HCT116 (cell line): ENCODE results near the gene EFS. TPM values are rescaled to one million over a fixed set of nuclear protein-coding genes. Genes with fewer than 3 reads are reported as not detected.

Experiments used
- ATAC-seq: fragments of 200-7000 bp; cut with Tn5 transposase; 2 replicates; pipeline ENCODE4 v1.9.1; 2020; ENCODE audit warnings: mild to moderate bottlenecking, moderate library complexity
- BruUV-seq: library from RNA; stranded (reverse); fragments of 400-500 nt; replicated peaks from 2 replicates; lab custom pipeline; 2021; lab: Mats Ljungman, UMichigan
- CTCF ChIA-PET: fragments of 300-600 bp; sonication (Branson Sonifier 250); formaldehyde crosslinking; loops from one replicate; lab custom pipeline; 2021; ENCODE audit warnings: antibody characterized with exemption; lab: Charles Lee
- POLR2A ChIA-PET: fragments of 300-600, 350-600 bp; sonication (Branson Sonifier 250); formaldehyde crosslinking; loops from one replicate; lab custom pipeline; 2021; ENCODE audit warnings: antibody characterized with exemption; lab: Charles Lee
- RAD21 ChIA-PET, 2 experiments: fragments of 300-600 bp; sonication (Branson Sonifier 250); formaldehyde crosslinking; loops; one replicate each; lab custom pipeline; 2023; ENCODE audit warnings: low total read pairs in 2 of 2; ENCODE audit not compliant: uncharacterized antibody in 2 of 2, unreplicated experiment in 2 of 2, low non-redundant PET in 1 of 2; lab: Charles Lee
- DNase-seq: peaks from one replicate; pipeline ENCODE4 v3.0.0-alpha.2; 2010; ENCODE audit warnings: low read depth, low spot score
- H2AFZ ChIP-seq: fragments of 200-600 bp; shearing (Covaris generic), sonication (generic); 2 replicates; pipeline ENCODE4 v1.6.1; 2017; ENCODE audit warnings: low read depth, mixed run types, mixed read lengths, antibody characterized with exemption, low read length; ENCODE audit not compliant: poor library complexity, severe bottlenecking
- H3K27ac ChIP-seq: 2 replicates; pipeline ENCODE4 v1.5.1; 2012; ENCODE audit warnings: low read depth, low read length
- H3K27me3 ChIP-seq: fragments of 200-600 bp; sonication (generic); 2 replicates; pipeline ENCODE4 v1.6.1; 2016; ENCODE audit warnings: mixed run types, low read length, mixed read lengths; ENCODE audit not compliant: insufficient read depth
- H3K36me3 ChIP-seq, 2 experiments: fragments of 200-500 bp in 1 of 2; fragments of 200-600 bp in 1 of 2; sonication (Bioruptor generic) in 1 of 2; sonication (generic) in 1 of 2; 2 replicates each; pipeline versions ENCODE4 v1.5.1 to v1.6.1; 2014 to 2016; ENCODE audit warnings: low read length in 2 of 2, inconsistent platforms in 1 of 2, mixed read lengths in 1 of 2, mixed run types in 1 of 2; ENCODE audit not compliant: insufficient read depth in 2 of 2, control insufficient read depth in 1 of 2
- H3K4me1 ChIP-seq, 2 experiments: fragments of 200-600 bp in 1 of 2; sonication (generic) in 1 of 2; 2 replicates each; pipeline versions ENCODE4 v1.5.1 to v1.6.1; 2012 to 2017; ENCODE audit warnings: low read length in 2 of 2, inconsistent platforms in 1 of 2, mild to moderate bottlenecking in 1 of 2, mixed read lengths in 1 of 2, mixed run types in 1 of 2, moderate library complexity in 1 of 2; ENCODE audit not compliant: insufficient read depth in 2 of 2, control insufficient read depth in 1 of 2
- H3K4me2 ChIP-seq: fragments of 200-600 bp; sonication (generic); 2 replicates; pipeline ENCODE4 v1.6.1; 2017; ENCODE audit warnings: mixed run types, low read length, mixed read lengths
- H3K4me3 ChIP-seq, 2 experiments: fragments of 200-600 bp in 1 of 2; sonication (generic) in 1 of 2; replicated peaks in 1 of 2; 2 replicates each; pipeline ENCODE4 v1.5.1; 2011 to 2016; ENCODE audit warnings: low read length in 2 of 2, control low read depth in 1 of 2, low read depth in 1 of 2, mild to moderate bottlenecking in 1 of 2, mixed read lengths in 1 of 2, mixed run types in 1 of 2
- H3K79me2 ChIP-seq: fragments of 200-600 bp; sonication (generic); 2 replicates; pipeline ENCODE4 v1.6.1; 2017; ENCODE audit warnings: mild to moderate bottlenecking, mixed run types, low read length, moderate library complexity, mixed read lengths; ENCODE audit not compliant: insufficient read depth
- H3K9ac ChIP-seq: fragments of 200-600 bp; sonication (generic); 2 replicates; pipeline ENCODE4 v1.6.1; 2016; ENCODE audit warnings: low read length, mixed read lengths
- H3K9me2 ChIP-seq: fragments of 200-600 bp; sonication (generic), shearing (Covaris generic); 2 replicates; pipeline ENCODE4 v1.6.1; 2017; ENCODE audit warnings: mixed run types, mild to moderate bottlenecking, moderate library complexity; ENCODE audit not compliant: insufficient read depth
- H3K9me3 ChIP-seq, 2 experiments: fragments of 200-500 bp in 1 of 2; fragments of 200-600 bp in 1 of 2; sonication (Bioruptor generic) in 1 of 2; sonication (generic) in 1 of 2; 2 replicates each; pipeline ENCODE4 v1.6.1; 2014 to 2017; ENCODE audit warnings: low read length in 2 of 2, mixed read lengths in 2 of 2, inconsistent platforms in 1 of 2, low read depth in 1 of 2, mild to moderate bottlenecking in 1 of 2, mixed run types in 1 of 2, moderate library complexity in 1 of 2; ENCODE audit not compliant: control insufficient read depth in 1 of 2, insufficient read depth in 1 of 2
- H4K20me1 ChIP-seq: fragments of 200-600 bp; sonication (generic), shearing (Covaris generic); 2 replicates; pipeline ENCODE4 v1.6.1; 2017; ENCODE audit warnings: mixed run types, mild to moderate bottlenecking, moderate library complexity; ENCODE audit not compliant: insufficient read depth
- EZH2 ChIP-seq: fragments of 200-600 bp; sonication (generic); IDR thresholded peaks from 2 replicates; pipeline ENCODE4 v1.6.1; 2017; ENCODE audit warnings: antibody characterized with exemption, mixed run types
- FOSL1 ChIP-seq: IDR thresholded peaks from 2 replicates; pipeline ENCODE4 v1.6.1; 2012; ENCODE audit warnings: low read depth
- RAD21 ChIP-seq: IDR thresholded peaks from 2 replicates; pipeline ENCODE4 v1.6.1; 2012; ENCODE audit warnings: low read depth, mild to moderate bottlenecking
- SIN3A ChIP-seq: IDR thresholded peaks from 2 replicates; pipeline ENCODE4 v1.6.1; 2012; ENCODE audit warnings: low read depth
- SP1 ChIP-seq: IDR thresholded peaks from 2 replicates; pipeline ENCODE4 v1.6.1; 2012; ENCODE audit warnings: low read depth
- SRF ChIP-seq: IDR thresholded peaks from 2 replicates; pipeline ENCODE4 v1.6.1; 2012; ENCODE audit warnings: low read depth
- TCF7L2 ChIP-seq: IDR thresholded peaks from 2 replicates; pipeline ENCODE4 v1.7.0; 2011; ENCODE audit warnings: borderline replicate concordance, inconsistent platforms; ENCODE audit not compliant: insufficient read depth, insufficient read length; ENCODE audit errors: extremely low read depth
- ZBTB33 ChIP-seq: IDR thresholded peaks from 2 replicates; pipeline ENCODE4 v1.6.1; 2011; ENCODE audit warnings: mild to moderate bottlenecking, low read length, moderate library complexity; ENCODE audit not compliant: insufficient replicate concordance; ENCODE audit errors: extremely low read depth
- ZFX ChIP-seq: fragments of 450-650 bp; IDR thresholded peaks from 2 replicates; pipeline ENCODE4 v1.6.1; 2017
- intact Hi-C: fragments of 100-400 bp; cut with micrococcal nuclease; formaldehyde crosslinking; loops from 2 replicates; pipeline ENCODE4 v1.10.0; 2022
- total RNA-seq: library from RNA; stranded (reverse); gene quantifications from one replicate; pipeline ENCODE4 v1.2.1, GENCODE V29; 2021; ENCODE audit not compliant: unreplicated experiment
- TF ChIP-seq, protein P1 (sequence below), 3 experiments: fragments of 200-600 bp in 1 of 3; sonication (generic) in 1 of 3; IDR thresholded peaks in 2 of 3; conservative IDR thresholded peaks in 1 of 3; 2 replicates each; pipeline ENCODE4 v1.5.1; 2012 to 2017; ENCODE audit warnings: low read depth in 2 of 3, low read length in 2 of 3, antibody characterized with exemption in 1 of 3, borderline replicate concordance in 1 of 3, control low read depth in 1 of 3, mild to moderate bottlenecking in 1 of 3, mixed read lengths in 1 of 3, mixed run types in 1 of 3, moderate library complexity in 1 of 3; ENCODE audit not compliant: insufficient read depth in 1 of 3

The EFS gene
- total RNA-seq, 1 experiment from 2014 or later: 0.10 TPM

- no TSS peak for BruUV-seq
- Histone ChIP-seq H3K27ac (no peak overlapping the region), H3K4me2 (no peak overlapping the region), H3K79me2 (no peaks in the 10 kb centered on the region), H3K4me1 (no peaks in the 10 kb centered on the region), H3K27me3 (0 out of 2 replicates have a peak, but pooled peaks cover 3% of the 10 kb centered on the region)
- DNase-seq: no peak
- RAD21 ChIA-PET: no interaction called here
- ATAC-seq: no peak
- TF ChIP-seq RAD21 (peak; percentile 32; the same call in 1 of the 2 replicates), ZFX (no peak), TCF7L2 (no peak), ZBTB33 (no peak), SIN3A (no peak), EZH2 (no peak), SP1 (no peak), FOSL1 (no peak), SRF (no peak)
- TF ChIP-seq, protein P1, sequence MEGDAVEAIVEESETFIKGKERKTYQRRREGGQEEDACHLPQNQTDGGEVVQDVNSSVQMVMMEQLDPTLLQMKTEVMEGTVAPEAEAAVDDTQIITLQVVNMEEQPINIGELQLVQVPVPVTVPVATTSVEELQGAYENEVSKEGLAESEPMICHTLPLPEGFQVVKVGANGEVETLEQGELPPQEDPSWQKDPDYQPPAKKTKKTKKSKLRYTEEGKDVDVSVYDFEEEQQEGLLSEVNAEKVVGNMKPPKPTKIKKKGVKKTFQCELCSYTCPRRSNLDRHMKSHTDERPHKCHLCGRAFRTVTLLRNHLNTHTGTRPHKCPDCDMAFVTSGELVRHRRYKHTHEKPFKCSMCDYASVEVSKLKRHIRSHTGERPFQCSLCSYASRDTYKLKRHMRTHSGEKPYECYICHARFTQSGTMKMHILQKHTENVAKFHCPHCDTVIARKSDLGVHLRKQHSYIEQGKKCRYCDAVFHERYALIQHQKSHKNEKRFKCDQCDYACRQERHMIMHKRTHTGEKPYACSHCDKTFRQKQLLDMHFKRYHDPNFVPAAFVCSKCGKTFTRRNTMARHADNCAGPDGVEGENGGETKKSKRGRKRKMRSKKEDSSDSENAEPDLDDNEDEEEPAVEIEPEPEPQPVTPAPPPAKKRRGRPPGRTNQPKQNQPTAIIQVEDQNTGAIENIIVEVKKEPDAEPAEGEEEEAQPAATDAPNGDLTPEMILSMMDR (IDR thresholded peaks at IDR 0.05 in 2 of 3, conservative IDR thresholded peaks at IDR 0.05 in 1 of 3; ENCODE audit: borderline replicate concordance in 1 of 3, insufficient read depth in 1 of 3, low read depth in 2 of 3, low read length in 2 of 3): peak; percentile 10 to 18 (median 17); a peak in 3 of 6 replicates
- TF ChIP-seq, all 23 proteins: peak for 2
- ChIA-PET CTCF (interaction anchor here (1.1 to 2.8 kb wide), 3 partner anchors 35 to 242 kb away, joined by 3 to 14 read pairs (median 5); no protein-coding TSS in a partner anchor), POLR2A (no interaction called here)
- no peak overlapping the region for H3K4me3 ChIP-seq
- H3K9me3 ChIP-seq: no peaks in the 10 kb centered on the region
- intact Hi-C loops: no loop called here
- no peaks in the 10 kb centered on the region for H4K20me1 ChIP-seq
- no peaks in the 10 kb centered on the region for H3K9me2 ChIP-seq
- H2AFZ ChIP-seq: no peak overlapping the region
- H3K36me3 ChIP-seq: no peaks in the 10 kb centered on the region
- H3K9ac ChIP-seq: no peak overlapping the region
Measured at GRCh38 chr14:23362200-23362599, 2.8 kb downstream of the EFS start.
